HG03521 (cell line): ENCODE measurements around the gene NMNAT1.
"Not testable (repeated sequence)": the region's sequence is repeated elsewhere in the genome, so short reads cannot be mapped to it uniquely, and the experiment has no call there.

Source experiments
- ATAC-seq: cut with Tn5 transposase; IDR thresholded peaks from one replicate; pipeline ENCODE4 v1.9.1; 2021; ENCODE audit warnings: mild to moderate bottlenecking, moderate library complexity; ENCODE audit not compliant: unreplicated experiment

NMNAT1 gene

DNA sequence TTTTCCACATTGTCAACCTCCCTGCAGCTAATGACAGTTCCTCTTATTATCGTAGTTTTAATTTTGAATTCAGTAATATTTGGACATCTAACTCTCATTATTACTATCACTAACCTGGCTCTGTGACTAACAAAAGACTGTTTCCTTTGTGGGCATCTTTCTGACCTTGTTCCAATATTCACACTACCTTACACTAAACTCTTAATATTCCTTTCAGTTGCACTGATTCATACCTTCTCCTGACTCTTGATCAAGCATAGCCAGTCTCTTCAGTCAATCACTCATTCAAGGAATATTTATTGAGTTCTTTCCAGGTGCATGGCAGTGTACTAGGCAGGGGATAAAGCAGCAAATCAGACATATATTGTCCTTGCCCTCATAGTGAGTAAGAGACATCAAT lies 25.4 kb upstream of the NMNAT1 start:
- ATAC-seq, result no peak

DNA sequence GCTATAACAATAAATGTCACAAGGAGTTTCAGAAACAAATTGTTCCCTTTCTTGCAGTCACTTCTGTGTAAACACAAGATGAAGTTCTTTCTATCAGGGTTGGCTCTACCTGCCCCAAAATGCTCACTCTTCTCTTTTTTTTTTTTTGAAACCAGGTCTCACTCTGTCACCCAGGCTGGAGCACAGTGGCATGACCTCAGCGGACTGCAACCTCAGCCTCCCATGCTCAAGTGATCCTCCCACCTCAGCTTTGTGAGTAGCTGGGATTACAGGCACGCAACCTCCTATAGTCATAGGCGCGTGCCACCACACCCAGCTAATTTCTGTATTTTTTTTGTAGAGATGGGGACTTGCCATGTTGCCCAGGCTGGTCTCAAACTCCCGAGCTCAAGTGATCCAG lies 22.7 kb upstream of the NMNAT1 start:
- no peak for ATAC-seq

- ATAC-seq, result no peak
Measured at GRCh38 chr1:9922342-9922741, 20.9 kb upstream of the NMNAT1 start.

DNA sequence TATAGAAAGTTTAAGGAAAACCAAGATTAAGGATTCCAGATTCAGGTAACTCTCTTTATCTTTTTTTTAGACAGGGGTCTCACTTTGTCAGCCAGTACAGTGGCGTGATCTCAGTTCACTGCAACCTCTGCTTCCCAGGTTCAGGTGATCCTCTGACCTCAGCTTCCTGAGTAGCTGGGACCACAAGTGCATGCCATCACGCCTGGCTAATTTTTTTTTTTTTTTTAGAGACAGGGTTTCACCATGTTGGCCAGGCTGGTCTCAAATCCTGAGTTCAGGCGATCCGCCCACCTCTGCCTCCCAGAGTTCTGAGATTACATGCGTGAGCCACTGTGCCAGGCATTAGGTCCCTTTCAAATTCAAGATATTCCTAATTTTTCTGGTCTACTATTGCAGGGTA lies 16.0 kb upstream of the NMNAT1 start:
- no peak for ATAC-seq

GRCh38 chr1:9929431-9930385 lies 13.6 kb upstream of the NMNAT1 start:
- ATAC-seq, result no peak

- no peak for ATAC-seq
Measured at GRCh38 chr1:9942399-9942938, 806 bp upstream of the NMNAT1 start.

DNA sequence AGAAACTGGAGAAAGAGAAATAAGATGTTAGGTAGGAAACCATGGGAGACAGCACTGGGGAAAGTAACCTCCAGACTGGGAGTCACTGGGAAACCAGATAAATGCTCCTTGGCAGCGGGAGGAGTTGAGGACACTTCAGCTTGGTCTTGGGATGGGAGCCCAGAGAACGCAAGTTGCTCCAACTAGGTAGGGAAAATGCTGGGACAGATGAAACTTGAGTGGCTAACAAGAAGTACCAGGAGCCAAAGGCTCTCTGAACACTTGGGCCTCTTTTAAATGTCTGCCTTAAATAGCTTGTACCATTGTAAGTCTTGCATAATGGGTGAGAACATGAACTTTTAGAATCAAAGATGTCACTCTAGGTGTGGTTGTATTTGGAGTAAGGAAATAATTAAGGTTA lies 3.0 kb downstream of the NMNAT1 start:
- ATAC-seq, result no peak

DNA sequence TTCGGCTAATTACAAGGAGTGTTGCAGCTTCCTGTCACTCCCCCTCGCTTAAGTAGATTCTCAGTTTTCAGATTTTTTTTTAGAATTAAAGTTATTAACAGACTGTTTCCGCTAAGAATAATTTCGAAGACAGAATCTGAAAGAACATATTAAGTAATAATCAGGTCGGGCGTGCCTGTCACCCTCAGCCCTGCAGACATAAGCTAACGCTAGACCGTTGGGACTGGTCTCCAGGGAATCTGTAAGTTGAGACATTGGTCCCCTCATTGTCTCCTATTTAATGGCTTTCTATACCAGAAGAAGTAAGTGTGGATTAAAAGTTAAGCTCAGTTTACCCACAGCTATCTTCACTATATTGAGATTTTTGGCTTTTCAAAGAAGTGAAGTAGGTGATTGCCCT lies 14.5 kb downstream of the NMNAT1 start:
- ATAC-seq, result no peak

GRCh38 chr1:9960011-9960410 lies 16.7 kb downstream of the NMNAT1 start:
- ATAC-seq, result no peak

DNA sequence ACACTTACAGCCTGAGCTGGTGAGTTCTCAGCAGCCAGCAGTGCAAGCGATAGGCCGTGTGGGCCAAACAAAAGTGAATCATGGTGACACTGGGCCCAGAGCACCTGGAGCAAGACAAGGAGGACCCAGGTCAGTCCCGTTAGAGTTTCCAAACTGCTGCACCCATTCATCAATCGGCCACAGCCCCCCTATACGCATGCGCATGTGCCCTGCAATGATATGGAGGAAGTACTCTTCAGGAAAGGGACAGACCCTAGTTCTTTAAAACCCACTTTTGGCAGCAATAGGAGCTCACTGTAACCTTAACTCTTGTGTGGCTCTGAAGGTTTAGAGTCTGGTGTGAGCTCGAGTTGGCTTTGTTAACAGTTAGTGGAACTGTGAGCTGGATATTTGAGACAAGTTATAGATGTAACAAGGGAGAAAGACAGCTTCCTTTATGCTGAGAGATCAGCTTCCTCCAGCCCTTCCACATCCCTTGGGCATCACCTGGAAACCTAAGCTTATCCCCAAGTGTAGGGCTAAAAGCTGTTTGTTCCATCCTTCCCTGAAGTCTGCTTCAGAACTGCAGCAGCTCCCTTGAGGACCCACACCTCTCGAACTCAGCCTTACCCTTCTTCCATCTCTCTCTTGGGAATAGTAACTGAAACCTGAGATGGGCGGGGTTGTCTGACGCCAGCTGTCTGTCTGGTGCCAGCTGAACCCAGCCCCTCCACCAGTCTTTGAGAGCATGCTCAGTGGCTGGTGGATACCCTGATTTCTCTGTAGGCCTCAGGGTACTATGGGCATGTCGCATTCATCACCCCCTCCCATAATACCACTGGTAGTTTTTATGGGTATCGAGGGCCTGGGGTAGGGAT lies 17.7 kb downstream of the NMNAT1 start:
- ATAC-seq, result no peak

DNA sequence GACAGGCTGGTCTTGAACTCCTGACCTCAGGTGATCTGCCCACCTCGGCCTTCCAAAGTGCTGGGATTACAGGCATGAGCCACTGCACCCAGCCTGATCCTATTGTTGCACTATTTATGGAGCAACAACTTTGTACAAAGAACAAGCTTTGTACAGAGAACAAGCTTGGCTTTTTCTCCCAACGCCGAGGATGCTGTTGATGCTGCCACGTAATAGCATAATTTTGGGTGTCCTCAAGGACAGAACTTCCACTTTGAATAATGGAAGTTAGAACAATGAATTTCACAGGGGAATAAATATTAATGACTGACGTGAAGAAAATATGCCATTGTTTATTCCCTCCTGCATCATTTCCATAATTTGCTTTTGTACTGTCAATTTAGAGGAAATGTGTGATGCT lies 41.0 kb downstream of the NMNAT1 start:
- no peak for ATAC-seq

DNA sequence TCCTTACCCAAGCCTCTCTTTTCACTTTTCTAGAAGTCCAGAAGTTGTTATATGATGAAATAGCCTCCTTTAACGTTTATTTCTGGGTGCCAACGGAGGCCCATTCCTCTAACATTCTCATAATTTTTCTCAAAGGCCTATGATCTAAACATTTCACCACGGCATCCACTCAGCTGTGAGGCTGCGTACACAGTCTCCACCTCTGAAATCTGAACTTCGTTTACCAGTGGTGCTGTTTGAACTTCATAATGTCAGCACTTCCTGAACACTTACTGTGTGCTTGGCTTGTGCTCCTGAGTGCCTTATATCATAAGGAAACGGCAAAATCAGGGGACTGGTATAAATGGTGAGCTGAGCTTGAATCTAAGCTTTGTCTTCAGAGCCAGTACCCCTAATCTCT lies 41.7 kb downstream of the NMNAT1 start:
- no peak for ATAC-seq

DNA sequence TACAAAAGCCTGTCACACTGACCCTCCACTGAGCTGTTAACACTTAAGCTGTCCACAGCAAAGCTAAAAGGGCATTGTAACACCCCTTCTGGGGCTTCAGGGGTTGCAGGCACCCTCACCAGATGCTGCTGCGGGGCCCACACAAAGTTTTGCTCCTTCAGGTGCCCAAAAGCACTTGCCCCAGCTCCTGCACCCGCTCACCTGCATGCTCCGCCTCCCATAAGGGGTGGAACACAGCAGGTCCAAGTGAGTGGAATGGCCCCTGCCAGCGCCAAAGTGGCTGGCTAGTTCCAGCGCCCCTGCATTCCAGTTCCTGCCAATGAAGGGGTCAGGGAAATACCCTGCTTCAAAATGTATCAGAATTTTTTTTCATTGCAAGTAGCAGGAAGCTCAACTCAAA lies 46.5 kb downstream of the NMNAT1 start:
- no peak for ATAC-seq

DNA sequence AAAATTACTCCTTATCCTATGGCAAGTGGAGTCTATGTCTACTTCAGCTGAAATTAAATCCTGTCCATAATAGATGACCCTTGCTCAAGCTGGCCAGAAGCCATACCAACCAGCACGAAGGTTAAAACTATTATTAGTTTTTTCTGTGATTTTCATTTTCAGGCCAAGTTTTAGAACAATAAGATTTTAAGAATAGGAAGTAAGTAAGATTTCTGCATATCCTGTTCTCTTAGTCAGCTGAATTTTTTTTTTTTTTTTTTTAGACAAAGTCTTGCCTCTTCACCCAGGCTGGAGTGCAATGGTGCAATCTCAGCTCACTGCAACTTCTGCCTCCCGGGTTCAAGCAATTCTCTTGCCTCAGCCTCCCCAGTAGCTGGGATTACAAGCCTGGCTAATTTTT lies 47.7 kb downstream of the NMNAT1 start:
- ATAC-seq, result no peak

DNA sequence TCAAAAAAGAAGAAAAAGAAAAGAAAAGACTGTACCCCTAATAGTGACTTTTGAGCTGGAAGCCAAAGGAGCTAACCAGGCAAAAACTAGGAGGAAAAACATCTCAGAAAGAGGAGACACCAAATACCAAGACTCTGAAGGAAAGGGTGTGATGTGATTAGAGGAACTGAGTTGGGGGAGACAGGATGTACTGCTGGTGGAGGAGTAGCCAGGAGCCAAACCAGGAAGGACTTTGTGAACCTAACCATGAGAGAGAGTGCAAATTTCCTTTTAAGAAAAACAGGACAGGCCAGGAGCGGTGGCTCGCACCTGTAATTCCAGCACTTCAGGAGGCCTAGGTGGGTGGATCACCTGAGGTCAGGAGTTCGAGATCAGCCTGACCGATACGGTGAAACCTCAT lies 49.6 kb downstream of the NMNAT1 start:
- ATAC-seq, result no peak

- ATAC-seq, result no peak
Measured at GRCh38 chr1:9993561-9994075, 50.3 kb downstream of the NMNAT1 start.

DNA sequence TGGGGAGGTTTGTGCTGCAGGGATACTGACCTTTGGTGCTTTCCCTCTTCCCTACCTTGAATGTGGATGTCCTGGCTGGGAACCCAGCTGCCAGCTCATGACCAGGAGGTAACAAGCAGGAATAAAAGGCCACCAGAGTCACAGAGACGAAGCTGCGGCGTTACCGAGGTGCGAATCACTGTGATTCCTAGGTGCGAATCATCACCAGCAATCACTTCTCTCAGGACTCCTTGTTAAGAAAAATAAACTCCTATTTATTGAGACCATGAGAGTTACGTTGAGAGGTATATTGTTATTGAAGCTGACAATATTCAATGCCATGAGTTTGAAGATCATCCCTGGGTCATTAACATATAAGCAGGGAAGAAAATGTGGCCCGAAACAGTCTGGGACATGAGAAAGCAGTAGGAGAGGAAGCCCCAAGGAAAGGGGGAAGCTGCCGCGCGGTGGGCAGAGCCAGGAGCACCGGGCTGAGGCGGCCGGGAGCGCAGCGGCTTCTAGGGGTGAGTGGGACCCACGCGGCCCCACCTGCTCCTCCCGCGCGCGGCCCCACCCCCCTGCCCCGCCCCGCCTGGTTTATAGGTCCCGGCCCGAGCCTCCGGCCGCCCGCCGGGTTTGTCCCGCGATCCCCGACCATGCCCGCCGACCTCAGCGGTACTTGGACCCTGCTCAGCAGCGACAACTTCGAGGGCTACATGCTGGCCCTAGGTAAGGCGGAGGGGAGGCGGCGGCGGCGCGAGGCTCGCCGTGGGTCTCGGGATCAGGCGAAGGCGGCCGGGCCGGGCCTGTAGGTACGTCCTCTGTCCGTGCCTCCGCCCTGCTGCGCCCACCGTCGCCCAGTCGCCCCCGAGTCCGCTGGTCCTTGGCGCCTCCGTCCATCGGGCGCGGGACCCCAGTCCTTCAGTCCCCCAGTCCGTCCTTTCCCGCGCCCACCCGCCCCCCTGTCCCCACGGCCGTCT lies 53.6 kb downstream of the NMNAT1 start, which contains the start of gene RBP7:
Gene RBP7, plus strand, starts transcription at position 605 of the 959 bp plus-strand sequence. Its CDS starts 31 bp downstream, at position 636.
- no peak for ATAC-seq

GRCh38 chr1:10001016-10001665 lies 57.9 kb downstream of the NMNAT1 start:
- ATAC-seq, result no peak

- ATAC-seq, result not testable (repeated sequence)
Measured at GRCh38 chr1:10005248-10005647, 62.0 kb downstream of the NMNAT1 start.

DNA sequence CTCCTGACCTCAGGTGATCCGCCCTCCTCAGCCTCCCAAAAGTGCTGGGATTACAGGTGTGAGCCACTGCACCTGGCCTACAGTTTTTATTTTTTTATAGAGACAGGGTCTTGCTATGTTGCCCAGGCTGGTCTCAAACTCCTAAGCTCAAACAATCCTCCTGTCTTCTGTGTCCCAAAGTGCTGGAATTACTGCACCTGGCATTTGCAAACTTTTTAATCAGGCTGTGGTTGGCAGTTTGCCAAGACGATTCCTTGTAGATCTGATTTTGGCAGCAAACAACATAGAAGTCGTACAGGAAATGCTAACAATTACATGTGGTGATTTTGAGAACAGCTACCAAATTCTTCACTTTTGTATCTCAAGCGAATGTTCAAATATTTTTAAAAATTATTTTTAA lies 63.9 kb downstream of the NMNAT1 start:
- ATAC-seq, result no peak
